Transverse colon (tissue), 4 donors: ENCODE results near the gene TMEM43. TPM values are rescaled to one million over a fixed set of nuclear protein-coding genes. Genes with fewer than 3 reads are reported as not detected.

ENCODE experiments used
- DNase-seq: peaks from one replicate; pipeline ENCODE4 v3.0.0-alpha.2; 2019
- H3K27ac ChIP-seq, 4 donors: fragments of 200-600 bp; sonication (generic); 2 replicates each; pipeline ENCODE4 v1.5.1; 2016 to 2018; ENCODE audit warnings: inconsistent platforms in 4 of 4
- H3K27me3 ChIP-seq: fragments of 200-600 bp; sonication (generic); 2 replicates; pipeline ENCODE4 v1.5.1; 2017; ENCODE audit warnings: inconsistent platforms
- H3K36me3 ChIP-seq, 4 donors: fragments of 200-600 bp; sonication (generic); 2 replicates each; pipeline ENCODE4 v1.5.1; 2017 to 2019; ENCODE audit warnings: inconsistent platforms in 4 of 4
- H3K4me1 ChIP-seq, 4 donors: fragments of 200-600 bp; sonication (generic); 2 replicates each; pipeline ENCODE4 v1.5.1; 2017 to 2020; ENCODE audit warnings: inconsistent platforms in 4 of 4
- H3K4me3 ChIP-seq, 4 donors: fragments of 200-600 bp; sonication (generic); 1 replicate in 1 of 4; 2 replicates in 3 of 4; pipeline versions ENCODE4 v1.5.1 to v1.6.1; 2017 to 2019; ENCODE audit warnings: inconsistent platforms in 4 of 4
- H3K9me3 ChIP-seq, 2 donors: fragments of 200-600 bp; sonication (generic); 2 replicates each; pipeline ENCODE4 v1.5.1; 2017 to 2019; ENCODE audit warnings: inconsistent platforms in 2 of 2
- CTCF ChIP-seq, 5 experiments: fragments of 200-600 bp in 3 of 5; fragments of 450-650 bp in 2 of 5; sonication (generic) in 3 of 5; IDR thresholded peaks; 1 replicate in 2 of 5; 2 replicates in 3 of 5; pipeline ENCODE4 v1.5.1; 2016 to 2017; ENCODE audit warnings: antibody characterized with exemption in 5 of 5, inconsistent platforms in 3 of 5, mild to moderate bottlenecking in 2 of 5, moderate library complexity in 1 of 5
- EP300 ChIP-seq: sonication (generic); formaldehyde crosslinking; IDR thresholded peaks from one replicate; pipeline ENCODE4 v1.6.1; 2017; ENCODE audit warnings: antibody characterized with exemption, low read depth
- POLR2A ChIP-seq: fragments of 450-650 bp; IDR thresholded peaks from one replicate; pipeline ENCODE4 v1.6.1; 2016; ENCODE audit warnings: antibody characterized with exemption, mild to moderate bottlenecking, moderate library complexity
- POLR2AphosphoS5 ChIP-seq, 3 donors: sonication (generic); formaldehyde crosslinking; IDR thresholded peaks; one replicate each; pipeline ENCODE4 v1.6.1; 2016; ENCODE audit warnings: antibody characterized with exemption in 3 of 3
- WGBS, 2 donors: methylation state at CpG; one replicate each; pipeline ENCODE4 v1.1.5; 2018; ENCODE audit warnings: low coverage in 1 of 2; 5-methylcytosine and 5-hydroxymethylcytosine counted together
- in situ Hi-C, 4 donors: fragments of 200-750 bp; cut with MboI; loops; one replicate each; pipeline versions ENCODE4 v1.15.0 to v1.15.1; 2017; ENCODE audit warnings: low sequenced_read_pairs in 3 of 4, low pct_ligation_motif_present in 1 of 4, low pct_unique_long_range_greater_than_20kb in 1 of 4
- intact Hi-C: fragments of 100-400 bp; cut with DNase I; formaldehyde crosslinking; loops from one replicate; pipeline ENCODE4 v1.15.1; 2023; ENCODE audit warnings: low total_unique reads
- total RNA-seq, 4 donors: library from RNA; depleted of rRNA; stranded (reverse); fragments of >200 nt; gene quantifications; one replicate each; pipeline ENCODE4 v1.1.0, GENCODE V29; 2016

TMEM43 gene
- total RNA-seq, 4 donors from 2014 or later, result 30.8 to 128 (median 48.5) TPM

GRCh38 chr3:14110699-14111098 lies 14.2 kb upstream of the TMEM43 start:
- in situ Hi-C loops (loop anchor here in 1 of 4 donors (10.0 kb wide), 1 partner anchor 206 kb away; no protein-coding TSS in a partner anchor), intact Hi-C loops (no loop called here)
- Histone ChIP-seq H3K27me3 (no peaks in the 10 kb centered on the region), H3K36me3 (peaks cover 0 to 34% (median 14%) of the 10 kb centered on the region in 4 donors), H3K4me3 (no peak overlapping the region), H3K4me1 (peaks cover 0 to 3% (median 0%) of the 10 kb centered on the region in 4 donors), H3K27ac (no peak overlapping the region), H3K9me3 (no peaks in the 10 kb centered on the region)
- no peak for DNase-seq
- WGBS, 2 donors, result 82 to 93% methylated on average over 2 to 4 of the region's 4 CpGs
- TF ChIP-seq CTCF (IDR thresholded peaks at IDR 0.05) (no peak), EP300 (no peak), POLR2AphosphoS5 (IDR thresholded peaks at IDR 0.05) (no peak), POLR2A (no peak)

- no peak for DNase-seq
- Histone ChIP-seq H3K4me3 (no peak overlapping the region), H3K36me3 (peaks cover 0 to 37% (median 14%) of the 10 kb centered on the region in 4 donors), H3K9me3 (no peaks in the 10 kb centered on the region), H3K4me1 (peaks cover 0 to 3% (median 0%) of the 10 kb centered on the region in 4 donors), H3K27ac (no peak overlapping the region), H3K27me3 (no peaks in the 10 kb centered on the region)
- intact Hi-C loops (no loop called here), in situ Hi-C loops (loop anchor here in 1 of 4 donors (10.0 kb wide), 1 partner anchor 209 kb away; no protein-coding TSS in a partner anchor)
- TF ChIP-seq POLR2AphosphoS5 (IDR thresholded peaks at IDR 0.05) (no peak), POLR2A (no peak), CTCF (IDR thresholded peaks at IDR 0.05) (peak in 3 of 5 experiments; percentile 14 to 22 (median 22))
- 69 to 83% methylated on average over 1 to 7 of the region's 7 CpGs for WGBS, 2 donors
Measured at GRCh38 chr3:14113965-14114635, 10.8 kb upstream of the TMEM43 start.

GRCh38 chr3:14117468-14118399 lies 7.1 kb upstream of the TMEM43 start:
- intact Hi-C loops (no loop called here), in situ Hi-C loops (loop anchor here in 1 of 4 donors (10.0 kb wide), 1 partner anchor 213 kb away; no protein-coding TSS in a partner anchor)
- 70 to 87% methylated on average over 2 to 10 of the region's 10 CpGs for WGBS, 2 donors
- no peak for DNase-seq
- TF ChIP-seq EP300, result no peak
- Histone ChIP-seq H3K9me3 (no peaks in the 10 kb centered on the region), H3K27ac (no peak overlapping the region), H3K4me1 (peaks cover 0 to 5% (median 0%) of the 10 kb centered on the region in 4 donors), H3K27me3 (no peaks in the 10 kb centered on the region), H3K36me3 (peaks cover 0 to 22% (median 9%) of the 10 kb centered on the region in 4 donors), H3K4me3 (no peak overlapping the region)

GRCh38 chr3:14118400-14119381 lies 6.2 kb upstream of the TMEM43 start:
- intact Hi-C loops (no loop called here), in situ Hi-C loops (loop anchor here in 1 of 4 donors (10.0 kb wide), 1 partner anchor 214 kb away; no protein-coding TSS in a partner anchor)
- Histone ChIP-seq H3K4me3 (no peak overlapping the region), H3K36me3 (peaks cover 0 to 13% (median 5%) of the 10 kb centered on the region in 4 donors), H3K4me1 (peaks cover 4 to 14% (median 7%) of the 10 kb centered on the region in 4 donors), H3K27ac (no peak overlapping the region), H3K27me3 (no peaks in the 10 kb centered on the region), H3K9me3 (no peaks in the 10 kb centered on the region)
- no peak for DNase-seq
- 20 to 76% methylated on average over 1 to 13 of the region's 13 CpGs for WGBS, 2 donors
- no peak for TF ChIP-seq EP300
- TF ChIP-seq POLR2A, result no peak
- TF ChIP-seq CTCF (IDR thresholded peaks at IDR 0.05), result no peak
- TF ChIP-seq POLR2AphosphoS5 (IDR thresholded peaks at IDR 0.05), result no peak
